Activated CD8-positive, alpha-beta memory T cell treated with anti-CD3 and anti-CD28 coated beads for 4 hours (primary cell): Measurements from ENCODE around the gene ECM1.

Source experiments
- DNase-seq, 2 donors: peaks; one replicate each; pipeline ENCODE4 v3.0.0-alpha.2; 2020; ENCODE audit warnings: low read depth in 2 of 2

Gene ECM1

DNA sequence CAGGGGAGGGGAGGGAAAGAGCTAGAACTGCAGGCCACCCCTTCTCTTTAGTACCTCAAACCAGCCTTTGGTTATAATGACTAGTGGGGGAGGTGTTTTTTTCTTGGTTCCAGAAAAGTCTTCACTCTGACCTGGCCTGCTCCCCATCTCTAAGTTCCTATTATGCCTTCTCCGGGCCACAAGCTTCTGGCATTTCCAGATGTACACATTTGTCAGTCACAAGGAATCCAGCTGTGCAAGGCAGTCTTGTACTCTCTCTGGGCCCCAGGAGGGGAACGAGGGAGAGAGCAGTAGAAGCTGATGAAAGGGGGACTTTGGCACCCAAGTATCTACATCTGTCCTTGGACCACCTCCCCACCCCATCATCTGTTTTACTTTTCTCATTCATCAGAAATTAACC, 4.9 kb downstream of the ECM1 start:
- no peak for DNase-seq

DNA sequence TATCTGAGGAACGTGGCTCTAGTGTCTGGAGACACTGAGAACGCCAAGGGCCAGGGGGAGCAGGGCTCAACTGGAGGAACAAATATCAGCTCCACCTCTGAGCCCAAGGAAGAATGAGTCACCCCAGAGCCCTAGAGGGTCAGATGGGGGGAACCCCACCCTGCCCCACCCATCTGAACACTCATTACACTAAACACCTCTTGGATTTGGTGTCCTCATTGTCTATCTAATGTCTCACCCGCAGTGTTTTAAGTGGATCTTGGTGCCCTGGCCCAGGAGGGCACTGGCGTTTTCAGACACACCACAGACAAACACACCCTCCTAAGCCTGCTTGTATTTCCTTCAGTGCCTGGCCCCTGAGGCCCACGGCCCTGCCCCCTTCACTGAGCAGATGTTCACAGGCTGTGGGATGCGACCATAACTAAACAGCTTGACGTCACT, 5.5 kb downstream of the ECM1 start:
- no peak for DNase-seq

GRCh38 chr1:150514260-150514659, 6.4 kb downstream of the ECM1 start:
- no peak for DNase-seq

- DNase-seq: no peak
Measured at GRCh38 chr1:150514913-150515327, 7.0 kb downstream of the ECM1 start.

GRCh38 chr1:150515328-150516049, 7.6 kb downstream of the ECM1 start, which contains the start of gene FALEC:
Gene FALEC, plus strand, starts transcription at chr1:150515752.
- DNase-seq: peak; percentile 76 to 80

- DNase-seq: no peak
Measured at GRCh38 chr1:150516050-150516591, 8.2 kb downstream of the ECM1 start.

GRCh38 chr1:150516616-150517015, 8.7 kb downstream of the ECM1 start:
- no peak for DNase-seq

DNA sequence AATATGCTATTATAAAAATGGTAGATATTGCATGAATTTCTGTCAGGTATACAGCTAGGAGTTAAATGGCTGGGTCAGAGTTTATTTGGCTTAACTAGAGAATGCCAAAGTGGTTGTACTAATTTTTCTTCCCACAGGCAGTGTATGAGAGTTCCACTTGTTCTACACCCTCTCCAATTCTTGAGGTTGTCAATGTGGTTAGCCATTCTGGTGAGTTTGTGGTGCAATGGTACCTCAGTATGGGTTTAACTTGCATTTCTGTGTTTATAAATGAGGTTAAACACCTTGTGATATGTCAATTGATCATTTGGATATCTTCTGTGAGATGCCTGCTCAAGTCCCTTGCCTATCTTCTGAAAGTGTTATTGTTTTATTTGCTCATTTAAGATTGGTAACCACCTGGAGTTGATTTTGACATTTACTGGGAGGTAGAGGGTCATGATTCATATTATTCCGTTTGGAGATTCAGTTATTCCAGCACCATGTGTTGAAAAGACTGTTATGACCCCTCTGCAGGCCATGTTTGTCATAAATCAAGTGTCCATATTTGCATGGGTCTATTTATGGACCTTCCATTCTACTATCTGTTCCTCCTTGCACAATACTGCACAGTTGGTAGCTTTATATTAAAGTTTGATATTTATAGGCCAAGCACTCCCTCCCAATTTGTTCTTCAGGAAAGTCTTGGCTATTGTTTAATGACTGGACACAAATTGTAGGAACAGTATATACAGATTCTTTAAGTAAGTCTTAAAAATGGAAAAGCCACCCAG, 13.5 kb downstream of the ECM1 start:
- no peak for DNase-seq

- no peak for DNase-seq
Measured at GRCh38 chr1:150525348-150525747, 17.4 kb downstream of the ECM1 start.

DNA sequence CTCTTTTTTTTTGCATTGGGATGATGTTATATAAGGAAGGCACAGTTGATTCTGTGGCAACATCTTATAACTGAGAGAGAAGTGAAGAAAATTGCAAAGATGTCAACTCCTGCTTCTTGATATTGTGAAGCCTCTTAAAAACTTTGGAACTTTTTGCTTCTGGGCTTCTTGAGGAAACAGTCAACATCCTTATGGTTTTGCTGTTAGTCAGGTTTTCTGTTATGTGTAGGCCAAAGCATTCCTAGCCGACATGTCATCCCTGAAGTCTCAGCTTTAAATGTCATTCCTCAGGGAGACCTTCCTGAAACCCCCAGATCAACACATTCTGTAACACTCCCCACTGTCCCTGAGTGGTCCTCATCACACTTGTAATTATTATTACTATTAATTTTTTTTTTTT, 20.3 kb downstream of the ECM1 start:
- DNase-seq: no peak

- DNase-seq: no peak
Measured at GRCh38 chr1:150529017-150529416, 21.1 kb downstream of the ECM1 start.

DNA sequence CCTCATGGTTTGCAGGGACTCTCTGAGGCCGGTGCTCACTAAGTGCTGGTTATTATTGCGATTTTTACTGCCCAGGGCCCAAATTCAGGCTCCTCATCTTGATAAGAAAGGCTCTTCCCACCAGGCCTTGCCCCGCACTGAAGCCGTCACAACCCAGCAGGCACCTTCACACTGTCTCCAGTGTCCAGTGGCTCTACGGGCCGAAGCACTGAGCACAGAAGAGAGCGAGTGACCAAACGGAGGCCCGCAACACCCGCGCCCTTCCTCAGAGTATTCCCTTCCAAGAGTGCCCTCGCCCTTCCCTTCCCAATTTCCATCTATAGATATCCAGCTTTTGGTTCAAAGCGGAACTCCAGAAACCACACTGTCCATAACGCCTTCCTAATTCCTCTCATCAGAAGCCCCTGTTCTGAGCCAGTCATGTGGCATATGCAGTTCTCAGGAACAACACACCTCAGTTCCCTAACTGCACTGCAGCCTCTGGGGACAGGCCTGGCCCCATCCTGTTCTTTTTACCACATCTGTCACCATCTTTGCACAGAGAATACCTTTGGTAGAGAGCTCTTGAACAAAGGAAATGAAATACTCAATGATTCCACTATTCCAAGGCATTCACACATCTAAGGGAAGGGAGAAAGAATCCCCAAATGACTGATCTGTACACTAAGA, 22.7 kb downstream of the ECM1 start:
- no peak for DNase-seq

DNA sequence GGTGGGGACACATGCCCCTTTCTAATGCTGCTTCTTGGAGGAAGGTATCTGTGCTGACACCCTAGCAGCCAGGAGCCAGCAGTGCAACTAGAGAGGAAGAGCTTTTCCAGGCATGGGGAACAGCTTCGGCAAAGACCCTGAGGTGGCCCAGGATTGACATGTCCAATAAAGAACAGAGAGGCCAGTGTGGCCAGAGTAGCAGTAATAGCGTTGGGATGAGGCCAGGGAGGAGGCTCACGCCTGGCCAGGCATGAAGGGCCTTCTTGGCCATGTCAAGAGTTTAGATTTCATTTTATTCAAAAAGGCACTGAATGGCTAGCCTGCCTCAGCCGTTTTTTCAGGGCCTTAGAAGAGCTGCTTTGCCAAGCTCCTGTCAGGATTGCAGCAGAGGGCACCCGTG, 25.0 kb downstream of the ECM1 start:
- DNase-seq: no peak

GRCh38 chr1:150534002-150534401, 26.1 kb downstream of the ECM1 start:
- DNase-seq: no peak

DNA sequence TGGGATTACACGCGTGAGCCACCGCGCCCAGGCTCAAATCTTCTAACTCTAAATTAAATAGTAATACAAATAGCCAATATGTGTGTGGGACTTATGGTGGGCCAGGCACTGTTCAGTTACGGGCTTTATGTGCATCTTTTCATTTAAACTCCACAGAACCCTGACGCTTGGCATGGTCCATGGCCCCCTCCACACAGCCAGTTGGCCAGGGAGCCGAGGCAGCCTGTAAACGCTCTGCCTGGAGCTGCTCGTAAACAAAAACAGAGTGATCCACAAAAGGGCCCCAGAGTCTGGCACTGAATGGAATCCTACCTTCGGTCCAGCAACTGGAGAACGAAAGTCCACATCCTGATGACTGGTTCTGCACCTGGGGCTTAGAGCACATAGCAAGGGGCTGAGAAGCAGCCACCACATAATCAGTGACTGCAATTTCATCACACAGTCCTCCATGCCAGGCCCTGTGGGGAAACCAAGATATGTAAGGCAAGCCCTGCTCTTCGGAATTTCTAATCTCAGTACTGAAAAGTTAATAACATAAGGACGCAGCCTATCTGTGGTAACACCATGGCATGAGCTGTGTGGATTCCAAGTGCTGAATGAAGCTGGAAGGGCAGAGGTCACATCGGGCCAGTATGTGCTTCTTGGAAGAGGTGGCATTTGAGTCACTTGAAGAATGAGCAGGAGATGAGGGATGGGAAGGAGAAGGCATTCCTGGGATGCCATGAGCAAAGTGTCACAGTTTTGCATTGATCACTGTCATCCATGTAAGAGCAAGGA, 27.8 kb downstream of the ECM1 start:
- DNase-seq: no peak

- no peak for DNase-seq
Measured at GRCh38 chr1:150536836-150537731, 29.2 kb downstream of the ECM1 start.

- no peak for DNase-seq
Measured at GRCh38 chr1:150537732-150538684, 30.1 kb downstream of the ECM1 start.

- DNase-seq: no peak
Measured at GRCh38 chr1:150543500-150544143, 35.7 kb downstream of the ECM1 start.

GRCh38 chr1:150544204-150544603, 36.3 kb downstream of the ECM1 start:
- DNase-seq: no peak
